GM19035 (cell line): ENCODE data around the gene MBNL1.

ENCODE experiments used
- ATAC-seq: cut with Tn5 transposase; IDR thresholded peaks from one replicate; pipeline ENCODE4 v1.9.1; 2021; ENCODE audit not compliant: unreplicated experiment

Gene MBNL1

DNA sequence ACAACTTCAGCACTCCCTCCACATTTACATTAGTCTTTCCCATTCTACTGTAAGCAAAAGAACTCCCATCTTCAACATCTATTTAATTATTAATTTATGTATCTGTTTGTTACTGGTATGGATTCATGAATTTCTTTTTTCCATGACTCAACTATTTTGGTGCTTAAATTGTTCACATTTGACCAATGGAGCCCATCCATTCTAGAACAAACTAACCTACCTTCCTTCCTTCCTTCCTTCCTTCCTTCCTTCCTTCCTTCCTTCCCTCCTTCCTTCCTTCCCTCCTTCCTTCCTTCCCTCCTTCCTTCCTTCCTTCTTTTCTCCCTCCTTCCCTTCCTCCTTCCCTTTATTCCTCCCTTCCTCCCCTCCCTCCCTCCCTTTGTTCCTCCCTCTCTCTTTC lies 16.8 kb upstream of the MBNL1 start:
- no peak for ATAC-seq

DNA sequence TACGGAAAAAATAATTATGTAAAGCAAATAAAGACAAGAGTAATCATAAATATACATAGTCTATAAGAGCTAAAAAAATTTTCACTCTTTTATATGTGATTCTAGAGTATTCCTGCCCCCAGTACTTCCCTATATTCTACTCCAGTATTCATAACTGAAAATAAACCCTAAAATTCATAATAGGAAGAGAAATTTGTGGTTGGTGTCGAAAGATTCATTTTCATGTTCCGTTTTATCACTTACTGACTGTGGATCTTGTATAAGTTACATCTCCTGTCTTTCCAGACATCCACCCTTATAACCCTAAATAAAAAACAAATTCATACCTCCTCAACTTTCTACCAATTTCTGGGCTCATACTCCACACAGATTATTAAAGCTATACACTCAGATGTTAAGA lies 16.0 kb upstream of the MBNL1 start:
- no peak for ATAC-seq

DNA sequence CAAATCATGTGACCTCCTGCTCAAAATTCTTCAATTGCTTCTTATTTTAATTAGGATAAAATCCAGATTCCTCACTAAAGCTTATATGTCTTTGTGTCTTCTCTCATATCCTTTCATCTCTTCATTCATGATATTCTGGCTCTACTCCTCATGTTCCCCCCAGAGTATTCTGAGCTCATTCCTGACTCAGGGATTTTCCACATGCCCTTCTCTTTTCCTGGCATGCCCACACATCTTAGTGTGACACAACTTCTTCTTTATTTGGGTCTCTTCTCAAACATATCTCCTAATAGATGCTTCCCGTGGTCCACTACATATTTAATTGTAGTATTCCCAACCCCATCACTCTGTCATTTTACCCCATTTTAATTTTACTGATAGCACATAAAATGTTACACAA lies 15.2 kb upstream of the MBNL1 start:
- ATAC-seq, result no peak

DNA sequence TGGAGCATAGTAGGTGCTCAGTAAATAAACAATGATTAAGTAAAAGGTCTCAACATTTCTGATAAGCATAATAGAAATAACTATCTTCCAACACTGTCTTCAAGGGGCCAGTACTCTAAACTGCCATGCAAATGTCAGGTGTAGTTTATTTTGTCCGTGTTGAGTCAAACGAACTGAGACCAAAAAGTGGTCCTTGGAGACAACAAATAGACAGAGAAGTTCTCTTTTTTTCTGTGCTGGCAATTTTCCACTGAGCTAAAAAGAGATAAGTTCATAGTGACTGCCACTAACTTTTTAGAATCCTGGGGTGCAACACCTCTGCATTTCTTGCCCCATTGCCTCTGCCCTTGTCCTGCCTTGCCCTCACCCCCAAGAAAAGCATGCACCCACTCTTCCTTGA lies 14.7 kb upstream of the MBNL1 start:
- ATAC-seq, result no peak

DNA sequence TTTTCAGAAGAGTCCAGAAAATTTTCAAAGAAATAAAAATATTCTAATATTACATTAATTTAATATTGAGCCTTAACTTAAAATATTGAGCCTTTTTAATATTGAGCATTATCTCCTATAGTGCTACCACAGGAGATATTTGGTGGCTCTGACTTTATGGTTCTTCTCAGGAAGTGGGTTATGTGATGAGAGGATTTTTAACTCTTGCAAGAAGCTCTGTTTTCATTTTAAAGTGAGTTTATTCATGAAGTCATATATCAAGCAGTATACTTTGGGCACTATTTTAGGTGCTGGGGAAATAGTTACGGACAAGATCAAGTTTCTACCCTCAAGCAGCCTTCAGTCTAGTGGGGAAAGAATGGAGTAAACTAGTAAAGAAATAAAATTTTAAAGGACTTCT lies 13.4 kb upstream of the MBNL1 start:
- no peak for ATAC-seq

DNA sequence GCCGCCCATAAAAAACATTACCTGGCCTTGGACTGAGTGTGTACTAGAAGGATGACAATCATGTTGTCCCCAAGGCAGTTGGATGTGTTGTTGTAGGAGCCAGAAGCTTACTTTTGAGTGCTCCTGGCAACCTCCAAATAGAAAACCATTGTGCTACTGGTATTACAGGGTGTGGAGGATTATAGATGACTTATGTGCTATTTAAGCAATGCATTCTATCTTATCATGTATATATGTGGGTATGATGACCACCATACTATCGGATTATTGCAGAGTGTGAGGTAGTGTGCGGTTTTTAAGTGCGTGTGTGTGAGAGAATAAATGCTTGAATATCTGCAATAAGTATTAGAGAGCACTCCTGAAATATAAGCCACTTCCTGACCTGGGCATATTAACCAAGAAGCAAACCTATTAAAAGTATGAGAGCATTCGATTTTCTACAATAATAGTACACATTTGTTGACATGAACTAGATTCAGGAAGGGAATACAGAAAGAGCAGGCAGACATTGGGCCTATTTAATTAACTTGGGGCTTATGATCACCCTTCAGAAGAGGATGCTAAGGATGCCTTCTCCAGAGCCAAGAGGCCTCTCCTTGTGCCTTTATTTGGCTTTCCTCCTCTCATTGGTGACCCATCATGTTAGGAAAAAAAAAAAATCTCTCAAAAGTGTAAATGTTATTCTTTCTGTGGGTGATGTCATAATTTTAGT lies 11.7 kb upstream of the MBNL1 start:
- no peak for ATAC-seq

DNA sequence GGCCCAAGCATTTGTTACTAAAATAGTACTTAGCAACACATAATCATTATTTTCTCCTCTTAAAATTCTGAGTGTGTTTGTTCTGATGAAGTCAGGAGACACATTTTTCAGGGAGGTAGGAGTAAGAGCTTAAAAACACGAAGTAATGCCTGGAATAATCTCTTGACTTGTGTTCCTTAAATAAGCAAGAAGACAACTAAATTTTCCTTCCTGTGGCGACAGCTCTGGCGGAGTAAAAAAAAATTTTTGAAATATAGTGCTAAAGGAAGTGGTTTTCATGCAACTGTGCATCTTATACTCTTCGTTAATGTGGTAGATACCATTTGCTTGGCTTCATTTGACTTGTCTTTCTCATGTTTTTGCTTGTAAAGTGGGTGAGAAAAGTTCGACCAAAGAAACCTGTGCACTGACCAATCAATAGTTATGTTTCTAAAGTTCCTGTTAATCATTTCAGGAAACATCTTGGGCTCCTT lies 11.1 kb upstream of the MBNL1 start:
- peak; percentile 83 for ATAC-seq

DNA sequence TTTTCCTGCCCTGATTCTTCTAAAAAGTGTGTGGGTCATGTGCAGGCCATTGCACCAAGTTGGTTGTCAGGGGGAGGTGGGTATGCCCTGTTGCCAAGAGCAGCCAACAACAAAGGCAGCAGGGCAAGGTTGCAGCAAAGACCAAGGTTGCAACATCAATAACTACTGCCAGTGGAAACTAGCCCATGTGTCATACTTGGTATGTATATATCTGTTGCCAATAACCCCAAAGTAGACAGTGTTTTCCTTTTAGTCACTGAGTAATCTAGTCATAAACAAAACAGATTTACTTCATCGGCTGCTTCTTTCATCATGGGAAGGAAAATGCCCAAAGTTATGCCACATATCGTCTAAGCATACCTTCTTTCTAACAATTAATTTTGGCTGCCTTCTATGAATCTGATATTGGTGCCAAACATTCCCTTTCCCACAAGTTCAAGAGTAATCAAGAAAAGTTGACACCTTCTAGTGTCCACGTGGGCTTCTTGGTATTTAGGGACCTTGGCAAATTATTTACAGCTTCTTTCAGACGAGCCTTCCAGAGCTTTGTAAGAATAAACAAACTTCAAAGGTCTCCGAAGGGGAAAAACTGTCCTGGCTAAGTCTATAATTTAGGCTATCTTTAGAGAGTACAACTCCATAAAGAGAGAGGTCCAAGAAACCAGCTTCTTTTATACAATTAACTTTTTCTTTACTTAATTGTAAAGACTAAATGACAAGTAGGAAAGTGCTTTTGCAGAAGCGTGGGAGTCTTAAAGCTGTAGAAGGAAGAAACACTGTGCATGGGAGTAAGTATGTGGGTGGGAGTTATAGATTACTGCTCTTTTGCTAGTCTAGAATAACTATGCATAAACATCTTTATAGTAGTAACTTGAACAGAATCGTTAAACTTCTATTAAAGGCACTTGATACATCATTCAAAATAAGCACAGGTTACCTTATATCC lies 10.0 kb upstream of the MBNL1 start:
- peak; percentile 35 for ATAC-seq

DNA sequence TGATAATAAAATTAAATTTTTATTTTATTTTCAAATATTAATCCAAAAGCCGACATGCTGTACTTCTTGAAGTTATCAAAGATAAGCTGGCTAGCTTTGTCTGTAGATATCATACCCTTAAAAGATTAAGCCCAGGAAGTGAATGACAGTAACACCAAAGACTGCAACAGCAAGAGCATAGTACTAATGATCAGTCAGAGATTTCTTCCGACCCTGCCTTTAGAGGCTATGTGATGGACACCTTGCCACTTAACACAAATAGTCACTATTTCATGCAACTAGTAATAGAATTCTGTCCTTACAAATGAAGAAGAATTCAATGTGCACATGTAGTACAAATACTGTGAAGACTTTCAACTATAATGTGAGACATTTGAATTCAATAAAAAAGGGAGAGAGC lies 9.3 kb upstream of the MBNL1 start:
- ATAC-seq, result no peak

DNA sequence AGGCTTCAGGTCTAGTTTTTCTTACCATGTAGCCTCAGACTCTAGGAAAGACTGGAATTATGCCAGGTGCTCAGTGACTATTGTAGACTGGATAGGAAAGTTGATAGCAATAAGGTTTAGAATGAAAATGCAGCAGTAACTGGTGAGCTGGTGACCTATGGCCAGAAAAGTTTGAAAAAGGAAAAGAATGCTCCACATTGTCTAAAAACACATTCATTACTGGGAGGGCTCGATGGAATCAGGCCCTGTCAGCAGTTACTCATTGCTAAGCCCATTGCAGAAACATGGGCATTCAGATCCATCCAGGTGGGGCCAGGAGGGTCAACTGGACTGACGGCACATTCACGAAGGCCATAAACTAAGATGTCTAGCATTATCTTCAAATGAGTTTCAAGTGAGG lies 8.7 kb upstream of the MBNL1 start:
- no peak for ATAC-seq

DNA sequence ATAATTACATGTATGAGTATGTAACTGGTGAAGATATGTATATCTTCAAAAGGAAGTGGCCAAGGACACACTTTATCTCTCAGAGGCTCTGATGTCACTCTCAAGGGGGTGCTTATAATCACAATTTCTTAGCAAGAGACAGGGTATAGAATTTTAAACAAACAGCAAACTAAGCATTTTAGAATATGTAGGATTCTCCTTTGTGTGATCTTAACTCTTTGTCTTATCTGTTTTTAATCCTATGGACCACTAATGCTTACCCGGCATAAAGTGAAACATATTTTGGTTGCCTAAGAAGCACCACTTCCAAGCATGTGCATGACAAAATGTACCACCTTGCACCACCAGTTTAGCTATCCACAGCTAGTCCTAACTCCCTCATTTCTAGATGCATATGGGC lies 8.2 kb upstream of the MBNL1 start:
- no peak for ATAC-seq

DNA sequence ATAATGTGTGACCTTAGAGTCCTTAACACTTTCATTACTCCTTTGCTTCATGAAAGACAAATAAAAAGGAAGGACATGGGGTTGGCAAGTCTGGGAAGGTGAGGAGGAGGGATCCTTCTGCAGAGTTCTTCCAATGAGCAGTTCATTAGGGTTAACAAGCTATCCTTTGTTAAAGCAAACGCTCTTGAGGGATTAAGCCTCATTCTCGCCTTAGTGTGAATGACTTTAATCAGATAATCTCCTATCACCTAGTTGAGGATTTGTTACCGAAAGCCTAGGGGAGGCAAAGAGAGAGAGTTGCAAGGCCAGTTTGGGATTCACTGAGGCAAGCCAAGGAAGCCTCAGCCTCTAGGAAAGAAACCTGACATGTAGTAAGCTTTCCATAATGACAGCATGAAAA lies 7.4 kb upstream of the MBNL1 start:
- ATAC-seq, result no peak

DNA sequence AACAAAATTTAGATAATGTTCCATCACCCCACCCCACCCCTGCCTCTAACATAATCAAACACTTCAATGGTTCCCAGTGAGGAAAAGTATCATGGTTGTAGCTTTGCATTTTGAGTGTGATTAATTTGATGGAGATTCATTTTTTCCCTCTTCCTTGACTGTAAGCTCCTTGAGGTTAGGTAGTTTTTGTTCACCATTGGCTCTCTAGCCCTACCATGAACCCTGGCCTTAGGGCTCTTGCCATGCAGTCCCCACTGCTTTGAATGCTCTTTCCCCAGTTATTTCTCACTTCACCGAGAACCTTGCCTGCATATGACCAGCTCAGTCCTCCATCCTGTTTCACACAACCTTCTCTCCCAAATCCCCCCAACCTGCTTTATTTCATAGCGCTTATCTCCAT lies 5.0 kb upstream of the MBNL1 start:
- ATAC-seq, result no peak

DNA sequence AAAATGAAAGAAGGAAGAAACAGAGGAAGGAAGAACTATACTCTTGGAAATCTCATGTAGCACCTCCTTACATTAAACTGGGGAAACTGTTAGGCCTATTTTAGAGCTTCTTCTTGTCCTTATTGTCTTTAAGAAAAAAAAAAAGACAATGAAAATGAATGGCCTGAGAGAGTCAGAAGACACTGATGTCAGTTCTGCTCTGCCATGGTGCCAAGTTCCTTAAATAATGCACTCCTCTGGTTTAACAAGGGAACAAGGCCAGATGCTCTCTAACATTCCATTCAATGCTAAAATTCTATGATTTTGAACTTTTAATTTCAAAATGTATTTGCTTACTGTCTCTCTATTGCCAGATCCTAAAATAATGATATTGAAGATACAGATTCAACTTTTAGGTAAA lies 4.4 kb upstream of the MBNL1 start:
- no peak for ATAC-seq

DNA sequence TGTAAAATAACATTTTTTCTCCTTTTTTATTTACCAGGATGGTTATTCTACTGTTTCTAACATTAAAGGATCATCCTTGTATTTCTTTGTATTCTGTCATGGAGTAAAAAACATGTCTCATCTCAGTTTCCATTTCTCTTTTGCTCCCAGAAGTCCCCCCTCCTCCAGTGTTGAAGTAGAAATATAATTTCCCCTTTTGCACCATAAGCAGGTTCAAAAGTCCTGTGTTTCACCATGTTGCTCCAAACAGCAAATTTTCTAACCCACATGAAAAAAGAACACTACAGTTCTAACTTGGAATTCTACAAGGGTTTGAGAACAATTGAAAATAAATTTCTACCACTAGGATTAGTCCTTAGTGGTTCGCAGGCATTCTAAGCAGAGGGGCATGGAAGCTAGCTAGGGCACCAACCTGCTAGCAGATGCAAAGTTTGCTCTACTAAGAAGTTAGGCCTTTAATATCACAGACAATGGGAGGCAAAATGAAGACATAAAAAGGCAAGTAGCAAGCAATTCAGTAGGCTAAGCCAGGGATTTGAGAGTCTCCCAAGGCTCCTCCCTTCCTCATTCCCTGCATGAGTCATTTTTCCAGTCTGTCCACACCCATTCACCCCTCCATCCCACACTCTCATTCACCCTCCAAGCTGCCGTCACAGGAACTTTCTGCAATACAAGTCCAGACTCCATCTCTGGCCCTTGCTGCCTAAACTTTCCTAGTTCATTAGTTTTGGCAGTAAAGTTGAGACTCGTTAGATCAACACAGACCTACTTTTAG lies 2.3 kb upstream of the MBNL1 start:
- no peak for ATAC-seq

DNA sequence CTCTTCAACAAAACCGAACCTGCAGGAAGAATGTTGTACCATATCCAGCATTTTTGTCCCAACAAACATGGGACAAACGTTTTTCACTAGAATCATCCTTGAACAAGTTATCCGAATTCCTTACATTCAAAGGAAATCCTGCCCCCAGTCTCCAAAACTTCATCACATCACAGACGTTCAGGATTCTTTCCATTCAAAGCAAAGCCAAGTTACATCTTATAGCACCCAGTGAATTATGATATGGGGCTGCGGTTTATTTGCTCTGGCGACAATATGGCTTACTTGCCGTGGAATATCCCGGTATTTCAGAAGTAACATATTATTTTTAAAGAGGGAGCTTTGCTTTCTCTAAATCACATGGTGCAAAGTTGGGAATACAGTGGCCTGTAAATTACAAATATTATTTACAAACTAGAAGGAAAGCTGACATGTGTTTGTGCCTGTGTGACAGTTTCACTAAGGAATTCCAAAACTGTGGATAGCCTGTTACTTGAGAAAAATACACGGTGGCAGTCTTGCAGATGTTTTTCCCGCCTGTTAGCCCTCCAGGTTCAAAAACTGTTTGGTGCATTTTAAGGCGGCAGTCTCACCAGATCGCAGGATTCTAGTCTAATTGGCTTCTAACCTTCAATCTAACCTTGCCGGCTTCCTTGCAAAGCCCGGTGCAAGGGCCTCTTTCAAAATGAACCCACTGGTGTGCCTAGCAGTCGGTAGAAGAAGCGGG lies 736 bp upstream of the MBNL1 start:
- no peak for ATAC-seq

DNA sequence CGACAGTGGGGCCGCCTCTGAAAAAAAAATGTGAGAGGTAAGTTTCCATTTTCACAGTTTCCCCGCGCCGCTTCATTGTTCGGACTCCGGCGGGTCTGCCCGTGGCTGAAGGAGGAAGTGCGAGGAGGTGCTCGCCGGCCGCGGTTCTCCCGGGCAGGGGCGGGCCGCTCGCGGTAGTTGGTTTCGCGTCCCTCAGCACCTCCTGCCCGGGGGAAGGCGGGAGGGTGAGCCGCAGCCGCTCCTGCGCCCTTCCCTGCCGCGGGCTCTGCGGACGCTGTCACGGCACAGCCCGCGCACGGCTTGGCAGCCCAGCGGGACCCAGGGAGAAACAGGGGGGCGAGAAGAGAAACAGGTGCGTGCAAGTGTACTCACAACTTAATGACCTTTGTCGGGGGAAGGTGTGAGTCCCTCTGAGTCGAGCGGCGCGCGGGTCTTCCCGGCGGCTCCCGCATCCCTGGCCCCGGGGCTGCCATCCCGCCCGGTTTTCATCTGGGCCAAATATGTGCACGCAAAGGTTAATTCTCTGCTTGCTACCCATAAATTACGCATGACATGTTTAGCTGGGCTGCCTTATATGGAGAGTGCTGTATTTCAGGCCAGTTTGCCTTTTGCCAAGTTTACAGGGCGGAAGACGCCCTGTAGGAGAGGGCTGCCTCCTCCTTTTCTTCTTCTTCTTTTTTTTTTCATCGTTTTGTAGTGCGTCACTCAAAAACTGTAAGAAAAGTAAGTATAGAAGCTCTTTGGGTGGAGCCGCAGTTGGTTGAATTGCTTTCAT lies 514 bp downstream of the MBNL1 start:
- peak; percentile 66 for ATAC-seq

DNA sequence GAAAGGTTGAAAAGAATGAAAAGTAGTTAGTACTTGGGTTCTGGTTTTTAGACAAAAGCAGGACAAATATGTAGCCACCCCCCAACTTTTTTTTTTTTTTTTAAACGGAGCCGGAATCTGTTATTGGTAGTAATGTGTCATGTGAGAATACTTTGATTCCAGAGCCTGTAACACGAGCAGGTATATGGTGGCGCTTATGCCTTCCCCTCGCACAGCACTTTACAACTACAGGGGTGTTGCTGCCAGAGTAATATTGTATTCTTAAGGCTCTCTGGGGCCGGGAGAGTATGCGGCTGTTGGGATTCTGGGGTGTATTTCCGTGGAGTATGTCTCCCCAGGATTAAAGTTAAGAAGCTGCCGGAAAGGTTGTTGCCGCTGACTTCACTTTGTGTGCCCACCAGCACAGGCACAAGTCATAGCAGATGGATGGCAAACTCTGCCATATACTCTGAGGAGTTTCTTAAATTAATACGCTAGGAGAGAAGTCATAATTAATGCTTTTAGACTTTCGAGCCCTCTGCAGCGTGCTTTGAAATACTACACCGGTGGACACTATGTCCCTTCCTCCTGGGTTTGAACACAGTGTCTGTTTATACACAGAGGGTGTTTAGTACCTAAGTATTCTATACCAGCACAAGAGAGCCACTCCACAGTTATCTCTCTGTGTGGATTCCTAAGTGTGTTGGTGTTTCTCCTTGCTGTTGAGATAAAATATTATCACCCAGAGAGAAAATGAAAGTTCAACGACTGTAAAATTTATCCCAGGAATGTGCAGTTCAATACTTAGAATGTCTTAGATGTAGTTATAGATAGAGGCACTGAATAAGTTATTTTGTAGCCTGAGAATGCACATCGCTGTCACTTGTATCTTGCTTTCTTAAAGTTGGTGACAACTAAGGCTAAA lies 1.4 kb downstream of the MBNL1 start:
- ATAC-seq, result no peak

DNA sequence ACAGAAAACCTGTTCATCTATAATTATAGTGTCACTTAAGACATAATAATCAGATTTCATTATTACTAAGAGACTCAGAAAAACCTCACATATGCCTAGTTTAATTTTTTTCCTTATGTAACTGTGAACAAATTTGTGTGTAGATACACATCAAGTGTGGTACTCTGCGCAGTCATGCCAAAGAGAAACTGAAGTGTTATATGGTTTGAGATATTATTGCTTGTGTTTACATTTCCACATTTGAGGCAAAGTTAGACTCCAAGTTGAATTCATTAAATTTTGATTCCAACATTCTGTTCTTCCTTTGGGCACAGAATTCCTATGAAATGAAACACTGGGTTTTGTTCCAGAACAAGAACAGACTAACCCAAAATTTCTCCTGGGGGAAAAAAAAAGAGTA lies 2.2 kb downstream of the MBNL1 start:
- no peak for ATAC-seq
